ENCODE measurements around the gene JOSD1.

Gene JOSD1

DNA sequence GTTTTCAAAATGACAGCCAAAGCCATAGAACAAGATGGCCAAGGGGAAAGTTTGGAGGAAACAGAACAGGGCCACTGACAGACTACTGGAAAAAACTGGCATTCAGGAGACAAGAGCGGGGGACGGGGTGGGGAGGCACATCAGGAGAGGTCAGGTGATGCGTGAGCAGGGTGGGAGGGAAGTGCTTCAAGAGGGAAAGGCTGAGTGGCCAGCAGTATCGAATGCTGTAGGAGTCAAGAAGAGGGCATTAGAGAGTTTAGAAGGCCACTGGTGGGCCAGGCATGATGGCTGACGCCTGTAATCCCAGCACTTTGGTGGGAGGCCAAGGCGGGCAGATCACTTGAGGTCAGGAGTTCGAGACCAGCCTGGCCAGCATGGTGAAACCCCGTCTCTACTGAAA lies 13.2 kb upstream of the JOSD1 start:
- Histone ChIP-seq H3K9ac (ENCODE audit: low read depth, low read length) (no peak overlapping the region), H3K36me3 (ENCODE audit: insufficient read depth, low read length) (peaks cover 8% of the 10 kb centered on the region), H3K4me1 (ENCODE audit: insufficient read depth, low read length) (peaks cover 36% of the 10 kb centered on the region), H3K9me3 (ENCODE audit: control insufficient read depth, insufficient read depth, low read length) (no peaks in the 10 kb centered on the region)

DNA sequence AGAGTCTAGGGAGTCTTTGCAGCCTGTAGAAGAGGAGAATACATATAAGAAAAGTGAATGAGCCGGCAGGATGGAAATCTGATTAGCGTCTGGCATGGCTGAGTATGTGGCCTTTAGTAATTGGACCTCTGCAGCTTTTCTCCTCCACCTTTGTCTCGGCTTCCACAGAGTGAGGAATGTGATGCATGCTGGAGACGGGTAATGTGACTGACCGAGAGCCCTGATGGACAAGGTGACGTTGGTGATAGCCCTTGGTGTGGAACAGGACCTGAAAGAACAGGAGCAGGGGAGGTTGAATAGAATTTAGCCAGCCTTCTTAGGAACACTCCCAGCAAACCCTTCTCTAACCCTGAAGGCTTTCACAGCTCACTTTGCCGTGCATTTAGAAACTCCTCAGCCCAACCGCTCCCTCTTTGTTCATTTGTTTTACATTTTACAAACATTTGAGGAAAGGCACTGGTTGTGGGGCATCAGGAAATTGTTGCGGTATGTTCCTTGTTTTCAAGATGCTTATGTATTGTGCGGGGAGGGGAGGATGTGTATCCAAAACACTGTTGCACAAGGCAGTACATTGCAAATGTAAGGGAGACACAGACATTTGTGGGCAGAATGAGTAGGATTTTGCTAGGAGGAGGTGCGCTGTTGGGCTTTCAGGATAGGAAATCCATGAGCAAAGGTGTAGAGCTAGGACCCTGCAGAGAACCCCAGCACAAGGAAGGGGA lies 11.9 kb upstream of the JOSD1 start:
- H3K36me3 ChIP-seq (ENCODE audit: insufficient read depth, low read length), result peaks cover 8% of the 10 kb centered on the region
- H3K9me3 ChIP-seq (ENCODE audit: control insufficient read depth, insufficient read depth, low read length), result no peaks in the 10 kb centered on the region
- H3K4me1 ChIP-seq (ENCODE audit: insufficient read depth, low read length), result peaks cover 35% of the 10 kb centered on the region
- no peak overlapping the region for H3K9ac ChIP-seq (ENCODE audit: low read depth, low read length)

DNA sequence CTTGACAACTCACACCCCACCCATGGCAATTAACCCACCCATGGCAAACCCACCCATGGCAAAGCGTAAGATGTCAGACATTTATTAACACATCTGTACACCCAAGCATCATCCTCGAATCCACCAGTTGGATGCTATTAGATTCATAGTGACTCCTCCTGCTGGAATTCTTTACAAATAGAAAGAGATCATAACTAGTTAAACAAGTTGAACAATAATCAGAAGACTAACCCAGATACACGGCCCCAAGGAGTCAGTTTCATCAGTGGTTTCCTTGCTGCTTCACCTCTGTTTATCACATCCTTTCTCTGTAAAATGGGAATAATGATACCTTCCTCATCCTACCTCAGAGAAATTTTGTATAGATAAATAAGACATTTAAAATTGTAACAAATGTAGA lies 10.1 kb upstream of the JOSD1 start:
- H3K4me1 ChIP-seq (ENCODE audit: insufficient read depth, low read length), result peaks cover 38% of the 10 kb centered on the region
- H3K9me3 ChIP-seq (ENCODE audit: control insufficient read depth, insufficient read depth, low read length), result no peaks in the 10 kb centered on the region
- peaks cover 2% of the 10 kb centered on the region for H3K36me3 ChIP-seq (ENCODE audit: insufficient read depth, low read length)
- H3K9ac ChIP-seq (ENCODE audit: low read depth, low read length), result no peak overlapping the region

DNA sequence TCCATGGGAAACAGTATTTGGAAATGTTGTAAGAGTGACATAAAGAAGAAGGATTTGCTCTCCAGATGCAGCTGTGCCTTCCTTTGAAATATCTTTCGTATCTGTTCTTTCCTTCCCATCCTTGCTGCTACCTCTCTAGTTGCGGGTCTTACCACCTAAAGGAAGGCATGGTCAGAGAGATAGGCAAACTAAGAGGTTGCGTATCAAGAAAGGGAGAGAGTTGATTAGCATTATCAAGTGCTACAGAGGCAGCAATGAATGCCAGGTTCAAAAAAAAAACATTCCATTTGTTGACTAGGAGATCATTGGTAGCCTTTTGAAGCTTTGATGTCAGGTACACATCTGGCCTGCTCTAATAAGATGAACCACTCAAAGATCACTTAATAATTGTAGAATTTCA lies 9.6 kb upstream of the JOSD1 start:
- Histone ChIP-seq H3K9me3 (ENCODE audit: control insufficient read depth, insufficient read depth, low read length) (no peaks in the 10 kb centered on the region), H3K4me1 (ENCODE audit: insufficient read depth, low read length) (peaks cover 38% of the 10 kb centered on the region), H3K9ac (ENCODE audit: low read depth, low read length) (no peak overlapping the region), H3K36me3 (ENCODE audit: insufficient read depth, low read length) (no peaks in the 10 kb centered on the region; the same call in 1 of the 2 replicates)

DNA sequence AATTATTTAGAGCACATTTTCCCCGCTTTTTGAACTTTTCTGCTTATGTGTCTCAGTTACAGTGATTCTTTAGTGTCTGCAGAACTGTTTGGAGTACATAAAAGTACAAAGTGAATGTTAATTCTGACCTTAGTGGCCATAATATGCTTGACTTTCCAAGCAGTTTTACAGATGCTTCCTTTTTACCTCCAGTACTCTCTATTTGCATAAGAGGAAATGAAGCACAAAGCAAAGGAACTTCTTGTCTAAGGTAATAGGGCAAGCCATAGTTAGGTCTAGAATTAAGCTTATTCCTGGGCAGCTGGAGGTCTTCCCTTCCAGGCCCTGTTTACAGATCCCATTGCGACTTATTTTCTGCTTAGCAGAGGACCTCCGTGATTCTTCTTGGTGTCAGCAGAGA lies 8.6 kb upstream of the JOSD1 start:
- Histone ChIP-seq H3K4me1 (ENCODE audit: insufficient read depth, low read length) (peaks cover 38% of the 10 kb centered on the region), H3K9ac (ENCODE audit: low read depth, low read length) (no peak overlapping the region), H3K9me3 (ENCODE audit: control insufficient read depth, insufficient read depth, low read length) (no peaks in the 10 kb centered on the region), H3K36me3 (ENCODE audit: insufficient read depth, low read length) (no peaks in the 10 kb centered on the region; the same call in 1 of the 2 replicates)

DNA sequence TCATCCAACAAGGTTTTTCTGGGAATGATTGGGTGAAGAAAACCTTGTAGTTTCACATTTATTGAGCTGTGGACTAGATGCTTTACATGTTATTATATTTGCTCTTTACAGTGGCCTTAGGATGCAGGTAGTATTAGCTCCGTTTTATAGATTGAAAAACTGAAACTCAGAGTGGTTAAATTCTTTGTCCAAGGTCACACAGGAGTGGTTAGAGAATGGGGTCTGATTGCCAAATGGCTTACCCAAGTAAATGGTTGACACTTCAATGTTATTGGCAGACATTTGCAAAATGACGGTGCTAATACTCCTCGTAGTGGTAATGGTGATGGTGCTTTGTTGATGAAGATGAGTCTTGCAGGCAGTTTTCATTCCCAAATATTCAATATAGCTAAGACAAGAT lies 7.2 kb upstream of the JOSD1 start:
- H3K9ac ChIP-seq (ENCODE audit: low read depth, low read length), result no peak overlapping the region

DNA sequence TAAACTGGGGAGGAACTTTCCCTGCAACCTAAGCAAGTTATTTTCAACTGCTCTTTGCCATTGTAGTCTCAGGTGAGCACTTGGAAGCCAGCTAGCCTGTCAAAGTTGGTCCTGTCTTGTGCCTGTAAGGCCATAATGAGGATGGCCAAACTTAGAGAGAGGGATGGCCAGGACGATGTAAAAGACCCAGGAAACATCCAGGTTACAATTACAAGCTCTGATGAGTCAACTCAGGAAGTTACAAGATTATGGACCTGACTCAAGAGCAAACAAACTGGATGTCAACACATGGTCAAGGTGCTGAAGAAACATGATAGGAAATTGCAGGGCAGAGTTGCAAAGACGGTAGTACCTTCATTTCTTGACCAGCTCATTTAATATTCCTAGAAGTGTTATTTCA lies 6.6 kb upstream of the JOSD1 start:
- H3K9me3 ChIP-seq (ENCODE audit: control insufficient read depth, insufficient read depth, low read length), result no peaks in the 10 kb centered on the region
- H3K36me3 ChIP-seq (ENCODE audit: insufficient read depth, low read length), result no peaks in the 10 kb centered on the region; the same call in 1 of the 2 replicates
- peaks cover 26% of the 10 kb centered on the region for H3K4me1 ChIP-seq (ENCODE audit: insufficient read depth, low read length)
- H3K9ac ChIP-seq (ENCODE audit: low read depth, low read length), result peak overlapping the region; percentile 76; the same call in 1 of the 2 replicates

More for the DNA sequence above, 7.2 kb upstream of the JOSD1 start:
- Histone ChIP-seq H3K9me3 (ENCODE audit: control insufficient read depth, insufficient read depth, low read length) (no peaks in the 10 kb centered on the region), H3K4me1 (ENCODE audit: insufficient read depth, low read length) (peaks cover 33% of the 10 kb centered on the region), H3K36me3 (ENCODE audit: insufficient read depth, low read length) (no peaks in the 10 kb centered on the region; the same call in 1 of the 2 replicates)

DNA sequence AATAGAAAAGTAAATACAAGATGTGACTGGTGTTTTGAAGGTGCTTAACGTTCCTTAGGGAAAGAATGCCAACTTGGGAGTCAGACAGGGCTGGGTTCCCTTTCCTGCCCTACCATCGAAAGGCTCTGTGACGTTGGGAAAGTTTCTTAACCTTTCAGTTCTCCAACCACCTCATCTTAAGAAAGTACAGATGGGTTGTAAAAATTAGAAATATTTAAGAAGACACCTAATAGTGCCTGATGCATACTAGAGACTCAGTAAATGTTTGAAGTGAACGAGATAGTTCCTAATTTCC lies 6.1 kb upstream of the JOSD1 start:
- H3K4me1 ChIP-seq (ENCODE audit: insufficient read depth, low read length), result peaks cover 22% of the 10 kb centered on the region; the same call in 1 of the 2 replicates
- no peaks in the 10 kb centered on the region for H3K9me3 ChIP-seq (ENCODE audit: control insufficient read depth, insufficient read depth, low read length)
- H3K9ac ChIP-seq (ENCODE audit: low read depth, low read length), result peak overlapping the region; percentile 76; the same call in 1 of the 2 replicates
- no peaks in the 10 kb centered on the region; the same call in 1 of the 2 replicates for H3K36me3 ChIP-seq (ENCODE audit: insufficient read depth, low read length)

DNA sequence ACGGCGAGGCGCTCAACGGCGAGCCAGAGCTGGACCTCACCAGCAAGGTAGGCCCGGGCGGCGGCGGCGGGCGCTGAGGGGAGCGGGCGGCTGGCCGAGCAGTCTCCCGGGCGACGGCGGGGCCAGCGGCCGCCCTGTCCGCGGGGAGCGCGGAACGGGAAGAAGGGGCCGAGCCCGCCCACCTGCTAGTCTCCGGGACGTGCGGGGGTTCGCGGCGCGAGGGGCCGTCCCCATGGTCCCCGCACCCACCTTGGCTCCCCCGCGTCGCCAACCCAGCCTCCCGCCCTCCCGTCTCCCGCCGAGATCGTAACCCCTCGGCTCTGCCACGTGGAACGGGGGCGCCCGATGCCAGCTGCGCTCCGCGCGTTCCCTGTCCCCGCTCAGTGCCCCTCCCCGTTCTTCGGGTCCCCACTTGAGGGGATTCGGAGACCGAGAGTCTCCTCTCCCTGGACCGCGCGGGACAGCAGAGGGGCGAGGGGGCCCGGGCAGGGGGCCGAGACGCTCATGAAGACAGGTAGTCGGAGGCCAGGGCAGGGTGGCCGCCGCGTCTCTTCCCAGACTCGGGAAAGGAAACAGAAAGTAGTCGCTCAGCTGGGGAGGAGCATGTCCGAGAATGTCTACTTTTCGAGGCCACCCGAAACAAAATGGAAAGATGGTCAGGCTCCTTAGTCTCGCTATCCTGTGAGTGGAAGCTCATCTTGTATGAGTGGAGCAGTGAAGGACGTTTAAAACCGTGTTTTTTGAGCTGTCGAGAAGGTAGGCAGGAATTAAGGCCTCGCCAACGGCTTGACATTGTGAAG lies 5.6 kb upstream of the JOSD1 start:
- H3K36me3 ChIP-seq (ENCODE audit: insufficient read depth, low read length), result no peaks in the 10 kb centered on the region; the same call in 1 of the 2 replicates
- peak overlapping the region; percentile 76 for H3K9ac ChIP-seq (ENCODE audit: low read depth, low read length)
- peaks cover 22% of the 10 kb centered on the region; the same call in 1 of the 2 replicates for H3K4me1 ChIP-seq (ENCODE audit: insufficient read depth, low read length)
- no peaks in the 10 kb centered on the region for H3K9me3 ChIP-seq (ENCODE audit: control insufficient read depth, insufficient read depth, low read length)

- Histone ChIP-seq H3K9ac (ENCODE audit: low read depth, low read length) (peak within 1 kb of the TSS; percentile 76), H3K36me3 (ENCODE audit: insufficient read depth, low read length) (no peaks in the 10 kb centered on the region), H3K9me3 (ENCODE audit: control insufficient read depth, insufficient read depth, low read length) (no peaks in the 10 kb centered on the region), H3K4me1 (ENCODE audit: insufficient read depth, low read length) (peaks cover 22% of the 10 kb centered on the region; the same call in 1 of the 2 replicates)
These were observed 4.7 kb upstream of the JOSD1 start, which contains the start of gene GTPBP1 for GRCh38 chr22:38705235-38706100. TSS of gene GTPBP1 (plus strand) at chr22:38705944. CDS start at chr22:38705956, 12 bp downstream.

DNA sequence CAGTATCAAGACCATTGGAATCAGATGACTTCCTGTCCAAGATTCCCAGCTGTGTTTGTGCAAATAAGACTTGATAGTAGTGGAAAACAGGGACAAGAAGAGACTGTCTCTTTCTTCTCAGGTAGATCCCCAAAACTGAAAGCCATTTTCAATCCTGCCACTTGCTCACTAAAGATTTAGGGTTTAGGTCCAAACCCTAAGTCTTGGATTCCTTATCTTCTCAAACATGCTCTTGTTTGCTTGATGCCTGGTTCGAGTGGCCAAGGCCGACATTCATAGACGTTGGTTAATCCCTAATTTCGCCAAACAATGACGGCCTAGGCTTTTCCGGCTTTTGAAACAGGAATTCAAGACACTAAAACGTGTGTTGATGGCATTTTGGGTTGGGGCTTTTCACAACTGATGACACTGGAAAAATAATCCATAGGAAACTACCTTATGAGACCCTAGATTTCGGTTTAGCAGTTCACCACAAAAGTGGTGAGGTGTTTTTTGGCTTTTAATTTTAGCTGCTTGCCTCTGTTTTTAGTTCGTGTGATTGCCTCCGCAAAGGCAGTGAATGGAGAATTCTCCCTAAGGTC lies 4.0 kb upstream of the JOSD1 start:
- Histone ChIP-seq H3K9me3 (ENCODE audit: control insufficient read depth, insufficient read depth, low read length) (no peaks in the 10 kb centered on the region), H3K4me1 (ENCODE audit: insufficient read depth, low read length) (peaks cover 22% of the 10 kb centered on the region; the same call in 1 of the 2 replicates), H3K9ac (ENCODE audit: low read depth, low read length) (peak overlapping the region; percentile 50), H3K36me3 (ENCODE audit: insufficient read depth, low read length) (no peaks in the 10 kb centered on the region)

- peaks cover 41% of the 10 kb centered on the region for H3K4me1 ChIP-seq (ENCODE audit: insufficient read depth, low read length)
- H3K36me3 ChIP-seq (ENCODE audit: insufficient read depth, low read length), result no peaks in the 10 kb centered on the region
These were observed 414 bp downstream of the JOSD1 start for GRCh38 chr22:38700270-38700788.

GRCh38 chr22:38699784-38700183 lies 959 bp downstream of the JOSD1 start:
- no peaks in the 10 kb centered on the region for H3K9me3 ChIP-seq (ENCODE audit: control insufficient read depth, insufficient read depth, low read length)
- peaks cover 39% of the 10 kb centered on the region for H3K4me1 ChIP-seq (ENCODE audit: insufficient read depth, low read length)
- no peaks in the 10 kb centered on the region for H3K36me3 ChIP-seq (ENCODE audit: insufficient read depth, low read length)
- H3K9ac ChIP-seq (ENCODE audit: low read depth, low read length), result peak overlapping the region; percentile 98; the same call in 1 of the 2 replicates

More at GRCh38 chr22:38700270-38700788, 414 bp downstream of the JOSD1 start:
- Histone ChIP-seq H3K9ac (ENCODE audit: low read depth, low read length) (peak overlapping the region; percentile 98), H3K9me3 (ENCODE audit: control insufficient read depth, insufficient read depth, low read length) (no peaks in the 10 kb centered on the region)
